NCI-H226 (cell line): ENCODE results near the gene HAND2.

Experiments
- DNase-seq: peaks from one replicate; pipeline ENCODE4 v3.0.0-alpha.2; 2015

Gene HAND2

DNA sequence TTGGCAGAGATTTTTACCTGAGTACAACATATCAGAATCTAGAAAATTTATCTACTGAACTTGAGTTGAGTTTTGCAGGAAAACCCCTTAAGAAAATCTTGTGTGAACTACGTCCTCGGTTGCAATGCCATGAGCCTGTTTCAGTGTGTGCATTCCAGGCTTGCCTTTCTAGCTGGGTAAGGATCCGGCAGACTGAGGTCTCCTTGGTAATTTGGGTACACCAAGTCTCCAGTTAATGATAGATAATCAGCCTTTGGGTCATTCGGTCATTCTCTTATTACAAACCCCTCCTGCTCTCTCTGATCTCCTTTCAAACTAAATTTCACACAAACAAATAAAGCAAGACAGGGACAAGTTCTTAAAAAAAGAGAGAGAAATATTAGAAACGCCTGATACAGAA lies 5.9 kb upstream of the HAND2 start:
- DNase-seq, result no peak

DNA sequence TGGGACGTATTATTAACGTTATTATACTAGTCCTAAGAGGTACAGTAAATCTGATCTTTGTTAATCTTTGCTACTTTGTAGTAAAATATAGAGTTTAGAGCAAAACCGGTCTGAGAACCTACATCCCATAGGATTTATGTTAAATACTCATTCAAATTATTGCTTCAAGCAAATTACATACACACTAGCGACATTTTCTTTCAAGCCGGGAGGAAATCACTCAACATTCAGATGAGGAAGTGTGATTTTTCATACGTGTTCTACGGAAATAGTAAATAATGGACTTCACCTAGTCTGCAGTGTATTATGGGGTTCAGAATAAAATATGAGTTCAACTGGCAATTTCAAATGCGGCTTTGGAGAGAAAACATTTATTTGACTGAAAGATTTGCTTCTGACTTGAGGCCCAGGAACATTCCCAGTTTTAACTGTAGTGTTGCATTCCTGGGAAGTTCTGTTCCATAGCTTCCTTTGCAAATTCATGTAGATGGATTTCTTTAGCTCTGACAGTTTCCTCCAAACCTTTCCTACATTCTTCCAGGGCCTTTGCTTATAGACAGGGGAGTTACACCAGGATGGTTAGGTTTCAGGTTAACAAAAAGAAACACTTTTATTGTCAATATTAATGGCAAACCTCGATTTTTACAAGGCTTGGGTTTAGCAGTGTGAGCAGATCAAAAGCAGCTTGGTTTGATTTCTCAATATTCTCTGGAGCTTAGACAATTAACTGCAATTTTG lies 5.3 kb upstream of the HAND2 start:
- no peak for DNase-seq

DNA sequence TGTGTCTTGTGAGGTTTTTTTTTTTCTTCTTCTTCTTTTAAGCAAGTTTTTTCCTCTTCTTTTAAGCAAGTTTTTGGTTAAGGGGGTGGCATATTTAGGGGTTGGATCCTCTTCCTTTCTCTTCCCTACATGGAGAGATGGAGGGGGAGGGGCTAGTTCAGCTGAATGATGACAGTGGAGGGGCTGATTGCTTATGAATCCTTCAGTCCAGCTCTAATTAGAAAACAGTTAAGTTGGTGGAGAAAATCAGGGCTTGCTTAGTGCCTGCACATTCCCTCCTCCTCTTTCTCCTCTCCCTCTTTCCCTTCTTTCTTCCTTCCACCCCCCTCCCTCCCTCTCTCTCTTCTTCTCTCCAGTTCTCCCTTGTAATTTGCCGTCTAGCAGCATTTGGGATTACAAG lies 4.4 kb upstream of the HAND2 start:
- no peak for DNase-seq

DNA sequence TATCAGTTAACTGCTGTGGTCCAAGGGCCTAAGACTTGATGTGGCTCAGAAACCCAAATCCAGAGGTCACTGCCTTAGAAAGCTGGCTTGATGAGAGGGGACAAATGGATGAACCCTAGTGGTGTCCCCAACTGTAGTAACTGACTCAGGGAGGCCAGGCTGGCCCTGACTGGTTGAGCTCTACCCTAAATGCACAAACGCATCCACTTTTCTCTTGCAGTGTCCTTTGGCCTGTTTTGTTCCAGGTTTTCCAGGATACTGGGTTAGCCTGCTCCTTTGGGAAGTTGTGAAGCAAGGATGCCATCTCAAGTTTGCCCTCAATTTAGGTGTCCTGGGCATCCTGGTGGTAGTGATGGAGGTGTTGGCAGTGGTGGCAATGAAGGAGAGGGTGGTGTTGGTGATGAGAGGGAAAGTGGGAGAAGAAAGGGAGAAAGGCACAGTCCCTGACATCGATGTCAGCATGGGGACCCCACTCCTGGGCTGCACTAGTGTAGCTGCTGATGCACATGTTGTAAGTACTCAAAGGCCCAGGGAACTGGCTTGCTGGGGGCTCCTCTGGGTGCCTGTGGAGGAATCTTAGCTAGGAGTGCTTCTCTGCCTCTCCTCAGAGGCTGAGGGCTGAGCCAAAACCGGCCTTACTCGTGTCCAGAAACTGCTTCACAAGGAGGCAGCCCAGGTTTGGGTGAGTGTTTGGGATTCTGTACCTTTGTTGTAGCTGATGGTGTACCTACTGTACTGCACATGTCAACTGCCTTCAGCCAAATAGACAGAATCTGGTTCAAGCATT lies 2.9 kb upstream of the HAND2 start:
- DNase-seq, result no peak

DNA sequence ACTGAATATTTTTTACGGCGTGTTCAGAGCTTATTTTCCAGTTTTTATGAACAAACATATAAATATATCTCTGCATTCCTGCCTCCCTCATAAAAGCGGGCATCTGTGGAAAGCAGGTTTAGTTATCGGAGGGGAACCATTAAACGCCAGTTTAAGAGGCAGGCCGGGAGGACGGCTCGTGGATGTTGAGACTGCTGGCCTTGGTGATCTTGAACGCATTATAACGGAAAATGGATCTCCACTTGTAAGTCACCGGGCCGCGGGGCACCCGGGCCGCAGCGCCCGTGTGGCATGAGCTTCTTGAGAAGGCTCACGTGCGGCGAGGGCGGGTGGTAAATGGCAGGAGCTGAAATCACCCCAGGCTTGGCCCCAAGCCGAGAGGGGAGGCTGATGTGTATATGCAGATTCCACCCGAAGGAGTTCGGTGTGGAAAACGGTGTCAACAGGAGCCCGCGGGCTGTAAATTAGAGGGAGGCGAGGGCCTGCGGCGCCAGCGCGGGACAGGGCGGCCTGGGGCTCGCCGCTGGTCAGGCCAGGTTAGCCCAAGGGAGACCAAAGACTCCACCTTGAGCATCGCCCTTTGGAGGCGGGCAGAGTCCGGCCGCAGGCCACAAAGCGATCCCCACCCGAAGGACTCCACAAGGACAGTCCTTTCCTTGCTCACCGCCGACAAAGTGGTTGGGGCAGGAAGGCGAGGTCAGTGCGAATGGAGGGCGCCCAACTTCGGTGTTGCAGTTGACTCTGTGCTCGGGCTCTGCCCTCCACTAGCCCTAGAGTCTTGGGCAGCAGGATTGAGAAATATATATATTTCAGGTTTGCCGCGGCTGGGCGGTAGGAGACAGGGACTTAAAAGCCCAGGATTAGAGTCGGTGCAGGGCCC lies 1.3 kb upstream of the HAND2 start:
- no peak for DNase-seq

DNA sequence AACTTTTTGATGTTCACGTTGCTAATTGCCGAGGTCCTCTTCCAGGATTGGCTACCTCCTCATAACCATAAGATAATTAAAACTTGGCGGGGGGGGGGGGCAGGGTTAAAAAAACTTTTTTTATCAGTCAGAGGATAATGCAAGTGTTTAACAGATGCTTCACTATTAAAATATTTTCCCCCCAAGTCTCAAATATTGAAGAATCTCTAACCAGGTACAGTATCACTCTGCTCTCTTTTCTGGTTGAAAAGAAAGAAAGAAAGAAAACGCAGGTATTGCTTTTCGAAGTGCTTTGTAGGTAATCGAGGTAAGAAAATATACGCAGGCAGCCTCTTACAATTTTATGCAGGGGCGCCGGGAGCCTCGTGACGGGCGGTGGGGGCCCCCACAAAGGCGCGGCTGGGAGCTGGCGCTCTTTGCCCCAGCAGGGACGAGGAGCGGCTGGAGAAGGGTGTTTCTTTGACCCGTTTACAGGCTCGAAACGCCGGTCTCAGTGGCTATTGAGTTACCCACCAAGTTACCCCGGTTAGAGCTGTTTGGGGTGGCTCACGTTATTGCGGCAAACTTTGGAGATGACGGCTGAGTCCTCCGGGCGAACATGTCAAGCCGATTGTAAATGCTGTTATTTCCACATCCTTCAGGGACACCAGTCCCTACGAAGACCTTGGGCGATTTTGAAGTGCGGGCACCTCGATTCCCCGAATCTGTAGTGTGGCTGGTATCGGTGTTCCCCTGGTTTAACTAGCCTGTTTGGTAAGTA lies 477 bp upstream of the HAND2 start:
- DNase-seq, result no peak

DNA sequence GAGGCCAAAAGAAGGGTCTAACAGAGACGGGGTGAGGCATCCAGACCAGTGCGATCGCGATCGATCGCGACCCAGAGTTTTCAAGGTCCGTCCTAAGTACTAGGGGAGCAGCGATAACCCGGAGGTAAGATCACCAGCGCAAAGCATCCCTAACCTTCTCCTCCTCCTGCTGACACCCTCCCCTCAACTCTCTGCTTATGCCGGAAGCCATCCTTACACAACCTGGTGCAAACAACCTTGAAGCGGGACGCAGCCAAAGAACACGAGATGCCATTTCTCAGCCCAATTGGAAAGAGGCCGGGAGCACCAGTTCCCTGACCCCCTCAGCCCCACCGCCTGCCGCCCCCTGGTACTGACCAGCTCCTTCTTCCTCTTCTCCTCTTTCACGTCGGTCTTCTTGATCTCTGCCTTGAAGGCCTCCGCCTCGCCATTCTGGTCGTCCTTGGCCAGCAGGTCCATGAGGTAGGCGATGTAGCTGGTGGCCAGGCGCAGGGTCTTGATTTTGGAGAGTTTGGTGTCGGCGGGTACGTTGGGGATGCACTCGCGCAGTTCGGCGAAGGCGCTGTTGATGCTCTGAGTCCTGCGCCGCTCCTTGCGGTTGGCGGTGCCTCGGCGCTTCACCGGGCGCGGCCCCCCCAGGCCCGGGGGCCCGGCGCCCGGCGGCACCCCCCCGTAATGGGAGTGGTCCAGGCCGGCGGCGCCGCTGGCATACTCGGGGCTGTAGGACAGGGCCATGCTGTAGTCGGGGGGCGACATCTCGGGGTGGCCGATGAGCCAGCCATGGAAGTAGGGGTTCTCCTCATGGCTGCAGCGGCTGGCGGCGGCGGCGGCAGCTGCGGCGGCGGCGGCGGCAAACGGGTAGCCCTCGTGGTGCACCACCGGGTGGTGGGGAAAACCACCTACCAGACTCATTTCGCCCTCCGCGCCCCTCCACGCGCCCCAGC lies 1.4 kb downstream of the HAND2 start:
- DNase-seq, result no peak

DNA sequence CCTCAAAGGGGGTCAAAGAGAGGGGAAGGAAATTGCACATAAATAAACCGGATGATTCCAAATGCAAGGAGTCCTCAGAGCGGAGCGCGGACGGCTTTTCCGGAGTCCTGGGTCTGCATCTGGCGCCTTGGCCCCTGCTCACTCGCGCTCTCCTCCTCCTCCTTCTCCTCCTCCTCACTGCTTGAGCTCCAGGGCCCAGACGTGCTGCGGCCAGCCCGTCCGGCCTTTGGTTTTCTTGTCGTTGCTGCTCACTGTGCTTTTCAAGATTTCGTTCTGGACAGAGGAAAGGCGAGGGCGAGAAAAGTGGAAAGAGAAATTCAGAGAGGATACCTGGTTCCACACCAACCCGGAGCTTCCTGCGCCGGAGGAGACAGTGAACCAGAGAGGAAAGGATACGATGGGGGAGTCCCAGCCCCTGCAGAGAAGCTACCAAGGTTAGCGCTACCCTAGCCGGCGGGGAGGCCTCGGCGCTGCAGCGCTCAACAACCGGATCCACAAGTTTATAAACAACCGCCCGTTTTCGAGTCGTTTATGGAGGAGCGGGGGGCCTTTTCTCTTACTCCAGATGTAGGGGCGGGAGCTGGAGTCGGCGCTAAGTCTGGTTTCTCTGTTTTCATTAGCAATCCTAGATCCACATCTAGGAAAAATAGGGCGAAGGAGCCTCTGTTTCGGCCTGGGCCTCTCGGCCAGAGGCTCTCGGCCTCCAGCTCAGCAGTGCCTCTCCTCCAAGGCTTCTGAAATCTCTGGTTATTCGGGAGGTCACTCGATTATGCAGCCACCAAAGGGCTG lies 2.7 kb downstream of the HAND2 start:
- DNase-seq, result no peak

DNA sequence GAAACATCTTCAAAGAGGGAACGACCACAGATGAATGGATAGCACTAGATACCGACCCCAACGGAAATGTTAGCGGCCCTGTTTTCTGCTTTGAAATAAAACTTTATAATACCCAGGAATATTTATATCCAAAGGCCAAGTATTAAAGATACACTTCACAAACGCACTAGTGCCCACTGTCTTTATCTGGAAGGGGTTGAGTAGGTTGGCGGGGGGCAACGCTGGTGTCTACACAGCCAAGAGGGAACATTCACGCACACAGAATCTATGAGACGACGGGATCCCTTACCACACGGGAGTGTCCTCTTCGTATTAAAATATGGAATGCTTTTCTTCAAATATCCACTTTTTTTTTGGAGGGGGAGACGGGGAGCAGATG lies 3.3 kb downstream of the HAND2 start:
- DNase-seq, result no peak

DNA sequence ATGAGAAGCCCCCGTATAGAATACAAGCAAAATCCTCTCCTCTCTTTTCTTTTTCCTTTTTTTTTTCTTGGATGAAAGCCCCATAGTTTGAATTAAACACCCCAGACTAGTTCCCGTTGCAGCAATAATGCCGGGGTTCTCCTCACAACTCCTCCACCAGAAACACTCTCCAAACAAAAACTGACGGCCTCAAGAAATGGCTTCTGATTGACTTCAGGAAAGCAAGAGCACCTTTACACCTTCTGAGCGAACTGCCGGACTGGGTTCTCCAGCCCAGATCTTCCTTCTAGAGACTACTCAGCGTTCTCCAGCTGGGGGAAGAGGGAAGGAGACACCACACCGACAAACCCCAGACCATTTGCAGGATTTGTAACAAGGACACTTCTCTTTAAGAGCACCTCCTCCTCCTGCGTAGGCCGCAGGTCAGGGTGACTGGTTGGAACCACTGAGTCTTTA lies 4.0 kb downstream of the HAND2 start:
- no peak for DNase-seq

DNA sequence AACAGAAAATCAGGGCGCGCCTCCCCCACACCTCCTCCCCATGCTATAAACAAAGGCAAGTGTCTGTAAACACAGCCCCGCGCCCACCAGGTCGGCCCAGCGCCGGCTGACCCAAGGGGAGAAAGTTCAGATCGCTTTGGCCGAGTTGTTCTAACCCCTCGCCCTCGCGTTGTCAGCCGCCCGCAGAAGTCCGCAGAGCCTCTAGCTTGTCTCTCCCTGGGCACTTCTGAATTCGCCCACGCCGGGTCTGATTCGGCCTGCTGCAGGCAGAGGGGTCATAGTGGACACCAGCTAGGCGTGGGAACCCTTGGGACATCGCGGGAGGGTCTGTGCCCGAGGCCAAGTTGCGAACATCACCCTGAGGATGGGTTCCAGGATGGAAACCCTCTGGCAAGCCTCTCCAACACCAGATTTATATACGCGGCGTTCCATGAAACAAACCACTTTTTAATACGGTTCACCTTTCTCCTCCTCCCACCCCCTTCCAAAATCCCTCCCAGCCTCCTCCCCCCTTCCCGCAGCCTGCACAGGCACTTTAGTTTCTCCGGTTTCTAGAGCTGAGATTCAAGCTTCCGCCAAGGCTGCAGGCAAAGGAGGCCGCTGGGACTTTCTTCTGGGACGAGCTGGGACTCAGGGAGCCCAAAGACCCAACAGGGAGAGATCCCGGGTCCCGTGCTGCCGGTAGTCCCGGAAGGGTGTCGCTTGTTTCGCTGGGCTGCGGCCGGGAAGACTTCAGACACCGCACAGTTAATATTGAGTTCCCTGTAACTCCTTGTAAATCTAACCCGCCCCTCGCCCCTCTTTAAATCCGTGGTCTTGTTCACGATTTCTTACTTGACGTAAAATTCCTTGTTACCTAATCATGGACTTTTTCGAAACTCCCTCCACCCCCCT lies 4.7 kb downstream of the HAND2 start:
- no peak for DNase-seq

DNA sequence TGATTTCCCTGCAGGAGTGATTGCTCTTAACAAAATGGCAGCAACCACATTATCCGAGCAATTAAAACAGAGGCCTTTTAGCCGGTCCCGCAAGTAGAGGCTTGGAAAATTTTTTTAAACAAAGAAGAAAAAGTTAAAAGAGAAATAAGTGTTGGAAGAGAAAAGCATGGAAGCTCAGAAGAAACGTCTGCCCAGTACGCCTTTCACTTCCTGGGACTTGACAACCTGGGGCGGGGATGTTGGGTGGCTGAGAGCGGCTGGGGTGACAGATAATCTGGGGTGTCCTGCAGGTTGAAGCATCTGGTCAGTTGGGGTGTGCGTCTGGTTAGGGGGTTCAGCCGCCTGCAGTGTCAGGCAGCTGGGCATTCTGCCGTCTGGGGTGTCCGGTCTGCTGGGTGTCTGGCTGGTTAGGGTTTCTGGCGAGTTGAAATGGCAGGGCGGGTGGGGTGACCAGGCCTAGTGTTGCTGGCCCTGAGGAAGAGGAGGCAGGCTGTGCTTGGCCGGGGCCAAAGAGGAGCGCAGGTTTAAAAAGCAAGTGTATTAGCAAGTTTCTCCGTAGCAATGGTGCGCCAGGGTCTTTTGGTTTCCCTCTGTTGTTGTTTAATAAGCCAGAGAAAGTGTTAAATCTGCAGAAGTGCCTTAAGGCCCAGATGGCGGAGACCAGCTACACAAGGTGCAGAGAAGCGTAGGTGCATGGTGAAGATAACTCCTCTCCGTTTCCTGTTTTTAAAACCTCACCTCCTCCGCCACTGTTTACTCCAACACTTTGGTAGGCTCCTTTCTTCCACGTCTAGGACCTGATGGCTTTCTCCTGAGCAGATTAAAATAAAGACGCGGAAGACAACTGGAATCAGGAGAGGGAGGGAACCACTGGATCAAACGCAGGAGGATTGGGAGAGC lies 5.6 kb downstream of the HAND2 start:
- DNase-seq, result no peak

DNA sequence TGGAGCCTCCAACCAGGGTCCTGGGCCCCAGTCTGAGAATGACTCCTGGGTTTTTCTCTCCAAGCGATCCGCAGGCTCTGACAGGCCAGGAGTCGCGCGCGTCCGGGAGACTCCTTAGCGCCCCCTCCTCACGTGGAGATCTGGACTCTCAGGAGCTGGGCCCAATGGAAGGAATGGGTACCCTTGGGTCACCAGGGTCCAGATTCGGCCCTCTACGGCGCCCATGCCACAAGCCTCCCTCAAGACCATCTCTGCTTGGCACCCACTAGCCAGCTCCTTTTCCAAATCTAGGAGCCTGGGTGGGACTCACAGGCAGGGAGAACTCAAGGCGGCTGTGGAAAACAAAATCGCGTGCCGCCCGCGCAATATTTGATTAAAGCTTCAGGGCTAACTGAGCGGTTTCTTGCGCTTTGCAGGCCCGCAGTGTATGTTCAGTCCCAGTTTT lies 7.1 kb downstream of the HAND2 start:
- no peak for DNase-seq

DNA sequence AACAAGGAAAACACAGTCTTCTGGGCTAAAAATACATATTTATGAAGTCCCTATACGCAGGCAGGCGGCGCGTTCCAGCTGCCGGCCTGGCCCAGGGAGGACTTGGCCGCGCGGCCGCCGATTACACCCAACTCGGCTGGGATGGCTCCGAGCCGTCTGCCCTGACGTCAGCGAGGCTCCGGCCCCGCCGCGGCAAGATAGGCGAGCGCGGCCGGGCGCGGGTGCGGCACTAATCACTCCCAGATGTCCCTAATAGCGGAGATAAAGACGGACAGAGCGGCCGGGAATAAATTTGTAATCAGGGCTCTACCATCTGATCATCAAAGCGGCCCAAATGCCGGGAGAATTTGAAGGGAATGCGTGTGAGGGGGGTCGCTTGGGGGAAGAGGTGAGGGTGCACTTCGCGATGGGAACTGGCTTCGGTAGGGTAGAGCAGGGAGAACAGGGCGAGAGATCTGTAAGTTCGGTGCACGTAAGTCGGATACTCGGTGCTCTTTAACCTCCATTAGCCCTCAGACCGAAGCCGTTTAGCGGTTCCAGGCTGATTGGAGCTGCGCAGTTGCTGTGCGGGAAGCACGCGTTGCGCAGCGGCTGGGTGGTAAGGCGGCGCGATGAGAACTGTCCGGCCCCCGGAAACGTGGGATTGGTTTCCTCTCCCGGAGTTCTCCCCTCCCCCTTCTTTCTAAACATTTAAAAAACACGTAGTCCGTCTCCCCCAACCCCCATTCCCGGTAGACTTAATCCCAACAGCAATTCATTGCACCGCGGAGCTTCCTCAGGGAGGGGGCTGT lies 7.7 kb downstream of the HAND2 start:
- peak; percentile 69 for DNase-seq

DNA sequence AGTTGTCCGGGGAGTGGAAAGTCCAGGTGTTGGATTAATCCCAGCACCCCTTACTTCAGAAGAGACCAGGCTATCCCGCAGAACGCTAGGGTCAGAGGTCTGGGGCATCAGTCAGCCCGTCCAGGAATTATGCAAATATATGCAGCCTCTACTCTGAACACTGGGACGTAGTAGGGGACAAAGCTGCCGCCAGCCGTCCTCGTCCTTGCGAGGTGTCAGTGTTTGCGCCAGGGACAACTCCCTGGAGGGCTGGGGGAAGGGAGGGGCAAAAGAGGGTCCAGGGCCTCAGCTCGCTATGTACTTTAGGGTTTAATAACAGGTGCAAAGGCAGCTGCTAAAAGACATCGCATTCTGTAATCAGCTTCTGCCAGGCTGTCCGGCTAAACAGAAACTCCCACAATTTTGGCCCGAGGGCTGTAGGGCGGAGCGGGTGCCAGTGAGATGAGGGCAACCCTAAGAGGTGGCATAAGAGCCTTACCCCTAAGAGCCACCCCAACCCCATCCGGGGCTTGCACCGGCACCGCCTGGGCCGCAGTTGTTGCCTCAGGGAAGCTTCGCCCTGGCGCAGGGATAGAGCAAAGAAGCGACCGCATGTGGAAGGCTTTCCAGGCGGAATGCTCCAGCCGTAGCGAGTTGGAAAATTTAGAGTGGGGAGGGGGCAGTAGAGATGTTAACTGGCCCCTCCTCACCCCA lies 8.4 kb downstream of the HAND2 start:
- peak; percentile 4 for DNase-seq

DNA sequence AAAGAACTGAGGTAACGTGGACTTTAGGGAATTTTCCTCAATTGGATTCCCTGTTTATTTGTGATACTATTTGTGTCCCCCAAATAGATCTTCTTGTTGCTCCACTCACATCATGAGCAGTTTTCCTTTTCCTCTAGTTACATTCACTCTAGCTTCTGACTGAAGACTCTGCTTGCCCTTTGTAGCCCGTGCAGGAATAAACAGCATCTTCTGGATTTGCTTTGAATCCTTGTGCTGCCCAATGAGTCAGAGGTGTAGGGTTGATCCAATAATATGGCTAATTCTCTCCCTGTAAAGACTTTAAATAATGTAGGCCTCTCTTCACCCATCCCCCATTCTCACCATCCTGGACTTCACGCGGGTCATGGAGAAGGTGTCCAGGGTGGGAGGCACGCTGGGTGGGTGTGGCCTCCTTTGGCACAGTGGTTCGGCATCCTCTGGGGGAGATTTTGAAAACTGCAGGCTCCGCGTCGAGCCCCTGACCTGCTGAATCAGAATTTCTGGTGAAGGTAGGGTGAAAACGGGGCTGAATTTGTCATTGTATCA lies 9.0 kb downstream of the HAND2 start:
- no peak for DNase-seq
